H1 (cell line): ENCODE measurements around the gene FBXO38. TPM values are rescaled to one million over a fixed set of nuclear protein-coding genes. Genes with fewer than 3 reads are reported as not detected.

Source experiments
- CTCF ChIA-PET: fragments of 300-600 bp; sonication (Branson Sonifier 250); formaldehyde crosslinking; loops from one replicate; lab custom pipeline; 2021; ENCODE audit not compliant: partially characterized antibody; lab: Charles Lee
- POLR2A ChIA-PET: fragments of 300-600 bp; sonication (Branson Sonifier 250); formaldehyde crosslinking; loops from one replicate; lab custom pipeline; 2021; ENCODE audit warnings: inconsistent platforms; ENCODE audit not compliant: partially characterized antibody; lab: Charles Lee
- DNase-seq, 2 experiments: peaks; one replicate each; pipeline versions ENCODE4 v3.0.0 to v3.0.0-alpha.2; 2010 to 2022; ENCODE audit warnings: low spot score in 2 of 2, low read depth in 1 of 2, mixed read lengths in 1 of 2
- FAIRE-seq: peaks from 2 replicates; lab custom pipeline; 2011; peaks lifted over from hg19 to GRCh38; lab: Jason Lieb, UNC
- H2AFZ ChIP-seq: 2 replicates; pipeline ENCODE4 v1.8.1; 2012; ENCODE audit warnings: low read length, inconsistent platforms
- H2AK5ac ChIP-seq: 2 replicates; pipeline ENCODE4 v1.6.1; 2013; ENCODE audit warnings: low read depth, low read length
- H2BK120ac ChIP-seq: replicated peaks from 2 replicates; pipeline ENCODE3; 2013; ENCODE audit warnings: low read depth, low read length, inconsistent platforms
- H2BK12ac ChIP-seq: 2 replicates; pipeline ENCODE4 v1.6.1; 2013; ENCODE audit warnings: low read depth, low read length
- H2BK15ac ChIP-seq: 2 replicates; pipeline ENCODE4 v1.6.1; 2013; ENCODE audit warnings: low read length
- H2BK20ac ChIP-seq: 2 replicates; pipeline ENCODE4 v1.6.1; 2013; ENCODE audit warnings: low read length
- H2BK5ac ChIP-seq: 2 replicates; pipeline ENCODE4 v1.6.1; 2013; ENCODE audit warnings: low read depth, low read length
- H3K14ac ChIP-seq: 2 replicates; pipeline ENCODE4 v1.6.1; 2013; ENCODE audit warnings: inconsistent platforms; ENCODE audit not compliant: insufficient read length
- H3K18ac ChIP-seq: 2 replicates; pipeline ENCODE4 v1.6.1; 2013; ENCODE audit warnings: low read length; ENCODE audit errors: extremely low read depth
- H3K23ac ChIP-seq: 2 replicates; pipeline ENCODE4 v1.6.1; 2013; ENCODE audit warnings: inconsistent platforms; ENCODE audit not compliant: insufficient read length
- H3K23me2 ChIP-seq: 2 replicates; pipeline ENCODE4 v1.6.1; 2013; ENCODE audit warnings: low read depth, low read length
- H3K27ac ChIP-seq: 2 replicates; pipeline ENCODE4 v1.6.1; 2011; ENCODE audit warnings: low read depth, low read length, inconsistent platforms
- H3K27me3 ChIP-seq, 4 experiments: replicated peaks in 1 of 4; 1 replicate in 1 of 4; 2 replicates in 3 of 4; pipeline versions ENCODE4 v1.6.1 to v1.8.1; 2011 to 2013; ENCODE audit warnings: low read length in 3 of 4, mild to moderate bottlenecking in 3 of 4, inconsistent platforms in 2 of 4, mixed read lengths in 2 of 4, moderate library complexity in 1 of 4; ENCODE audit not compliant: control insufficient read depth in 3 of 4, insufficient read depth in 3 of 4; ENCODE audit errors: extremely low read depth in 1 of 4
- H3K36me3 ChIP-seq, 4 experiments: 2 replicates each; pipeline versions ENCODE4 v1.6.1 to v1.8.1; 2011 to 2013; ENCODE audit warnings: mild to moderate bottlenecking in 4 of 4, low read length in 3 of 4, moderate library complexity in 2 of 4, control low read depth in 1 of 4, inconsistent platforms in 1 of 4; ENCODE audit not compliant: insufficient read depth in 4 of 4, control insufficient read depth in 2 of 4
- H3K4ac ChIP-seq: replicated peaks from 2 replicates; pipeline ENCODE3; 2013; ENCODE audit warnings: low read length, low read depth, mixed read lengths, inconsistent platforms; ENCODE audit not compliant: insufficient read length
- H3K4me1 ChIP-seq, 4 experiments: replicated peaks in 1 of 4; 1 replicate in 1 of 4; 2 replicates in 3 of 4; pipeline versions ENCODE4 v1.6.1 to v1.8.1; 2011 to 2013; ENCODE audit warnings: low read length in 3 of 4, inconsistent platforms in 2 of 4, mixed read lengths in 1 of 4; ENCODE audit not compliant: insufficient read depth in 4 of 4, control insufficient read depth in 3 of 4
- H3K4me2 ChIP-seq, 2 experiments: 2 replicates each; pipeline versions ENCODE4 v1.6.1 to v1.8.1; 2011 to 2013; ENCODE audit warnings: low read depth in 2 of 2, low read length in 2 of 2, control low read depth in 1 of 2, inconsistent platforms in 1 of 2, mild to moderate bottlenecking in 1 of 2; ENCODE audit not compliant: insufficient read depth in 1 of 2
- H3K4me3 ChIP-seq, 4 experiments: fragments of 200-600, 300-600 bp in 1 of 4; sonication (generic), shearing (Covaris generic), sonication (Bioruptor Twin) in 1 of 4; 2 replicates each; pipeline versions ENCODE4 v1.5.1 to v1.8.1; 2011 to 2016; ENCODE audit warnings: low read length in 4 of 4, low read depth in 3 of 4, control low read depth in 2 of 4, inconsistent platforms in 2 of 4, mild to moderate bottlenecking in 2 of 4, mixed read lengths in 1 of 4, moderate library complexity in 1 of 4; ENCODE audit not compliant: insufficient read depth in 2 of 4; ENCODE audit errors: extremely low read depth in 1 of 4
- H3K56ac ChIP-seq: replicated peaks from 2 replicates; pipeline ENCODE3; 2013; ENCODE audit warnings: low read depth, mild to moderate bottlenecking, mixed read lengths, low read length, inconsistent platforms; ENCODE audit not compliant: insufficient read length
- H3K79me1 ChIP-seq: 2 replicates; pipeline ENCODE4 v1.6.1; 2013; ENCODE audit warnings: low read depth, low read length, control low read depth
- H3K79me2 ChIP-seq, 2 experiments: 2 replicates each; pipeline versions ENCODE4 v1.6.1 to v1.8.1; 2012 to 2013; ENCODE audit warnings: low read length in 2 of 2, mild to moderate bottlenecking in 2 of 2, inconsistent platforms in 1 of 2; ENCODE audit not compliant: insufficient read depth in 2 of 2, control insufficient read depth in 1 of 2
- H3K9ac ChIP-seq, 4 experiments: replicated peaks in 1 of 4; 1 replicate in 1 of 4; 2 replicates in 3 of 4; pipeline versions ENCODE4 v1.6.1 to v1.8.1; 2011 to 2013; ENCODE audit warnings: low read depth in 3 of 4, low read length in 3 of 4, control low read depth in 2 of 4, mild to moderate bottlenecking in 2 of 4, moderate library complexity in 2 of 4, inconsistent platforms in 1 of 4; ENCODE audit errors: extremely low read depth in 1 of 4
- H3K9me3 ChIP-seq, 2 experiments: 2 replicates each; pipeline versions ENCODE4 v1.6.1 to v1.8.1; 2012 to 2013; ENCODE audit warnings: mild to moderate bottlenecking in 2 of 2, moderate library complexity in 2 of 2, control low read depth in 1 of 2, inconsistent platforms in 1 of 2, low read depth in 1 of 2, low read length in 1 of 2, mixed read lengths in 1 of 2; ENCODE audit not compliant: insufficient read depth in 2 of 2
- H4K20me1 ChIP-seq, 2 experiments: replicated peaks in 1 of 2; 2 replicates each; pipeline versions ENCODE3 to v1.8.1; 2011 to 2013; ENCODE audit warnings: inconsistent platforms in 2 of 2, low read length in 2 of 2, mild to moderate bottlenecking in 1 of 2; ENCODE audit not compliant: insufficient read depth in 2 of 2, control insufficient read depth in 1 of 2
- H4K5ac ChIP-seq: 2 replicates; pipeline ENCODE4 v1.6.1; 2013; ENCODE audit warnings: low read length, low read depth, mixed read lengths, inconsistent platforms; ENCODE audit not compliant: insufficient read length
- H4K8ac ChIP-seq: 2 replicates; pipeline ENCODE4 v1.8.0; 2013; ENCODE audit warnings: mild to moderate bottlenecking, moderate library complexity, low read length, inconsistent platforms; ENCODE audit not compliant: insufficient read depth; ENCODE audit errors: extremely low read depth
- H4K91ac ChIP-seq: replicated peaks from 2 replicates; pipeline ENCODE3; 2013; ENCODE audit warnings: low read length, mixed read lengths, inconsistent platforms; ENCODE audit not compliant: insufficient read length
- ATF3 ChIP-seq: IDR thresholded peaks from 2 replicates; pipeline ENCODE4 v1.6.1; 2011; ENCODE audit warnings: low read depth, mild to moderate bottlenecking, low read length; ENCODE audit not compliant: insufficient read depth
- CBX5 ChIP-seq: fragments of 300-800, 300-1000 bp; sonication (generic); IDR thresholded peaks from 2 replicates; pipeline ENCODE4 v1.7.1; 2016; ENCODE audit warnings: antibody characterized with exemption, low read length, low read depth
- CHD1 ChIP-seq: IDR thresholded peaks from 2 replicates; pipeline ENCODE4 v1.6.1; 2012; ENCODE audit warnings: low read depth, low read length, improper control_type of control experiment
- EGR1 ChIP-seq: IDR thresholded peaks from 2 replicates; pipeline ENCODE4 v1.6.1; 2011; ENCODE audit warnings: low read depth, low read length, borderline replicate concordance
- JUN ChIP-seq: IDR thresholded peaks from 2 replicates; pipeline ENCODE4 v1.6.1; 2011; ENCODE audit warnings: low read depth, mild to moderate bottlenecking, improper control_type of control experiment, low read length
- KDM5A ChIP-seq: fragments of 200-600 bp; IDR thresholded peaks from 2 replicates; pipeline ENCODE4 v1.7.1; 2012; ENCODE audit warnings: mild to moderate bottlenecking, low read length, inconsistent platforms, mixed read lengths
- MAFK ChIP-seq: IDR thresholded peaks from 2 replicates; pipeline ENCODE4 v1.6.1; 2012; ENCODE audit warnings: low read depth, mild to moderate bottlenecking, improper control_type of control experiment, low read length
- PHF8 ChIP-seq: fragments of 200-600 bp; sonication (generic); conservative IDR thresholded peaks from 2 replicates; pipeline ENCODE4 v1.7.1; 2012; ENCODE audit warnings: low read depth, mild to moderate bottlenecking, inconsistent platforms, low read length, moderate library complexity
- RAD21 ChIP-seq, 2 experiments: IDR thresholded peaks in 1 of 2; conservative IDR thresholded peaks in 1 of 2; 2 replicates each; pipeline ENCODE4 v1.6.1; 2011; ENCODE audit warnings: low read depth in 2 of 2, low read length in 2 of 2, improper control_type of control experiment in 1 of 2, inconsistent platforms in 1 of 2, mild to moderate bottlenecking in 1 of 2, moderate library complexity in 1 of 2
- RFX5 ChIP-seq: IDR thresholded peaks from 2 replicates; pipeline ENCODE4 v1.6.1; 2011; ENCODE audit warnings: low read depth, low read length, improper control_type of control experiment, borderline replicate concordance
- SIN3A ChIP-seq, 2 experiments: IDR thresholded peaks in 1 of 2; conservative IDR thresholded peaks in 1 of 2; 2 replicates each; pipeline ENCODE4 v1.6.1; 2011 to 2012; ENCODE audit warnings: low read length in 2 of 2, improper control_type of control experiment in 1 of 2, low read depth in 1 of 2, mild to moderate bottlenecking in 1 of 2
- SP1 ChIP-seq: IDR thresholded peaks from 2 replicates; pipeline ENCODE4 v1.6.1; 2011; ENCODE audit warnings: low read depth, low read length
- TAF7 ChIP-seq: optimal IDR thresholded peaks from 2 replicates; pipeline ENCODE3; 2011; ENCODE audit warnings: low read depth, mild to moderate bottlenecking, inconsistent platforms, low read length, moderate library complexity, borderline replicate concordance
- YY1 ChIP-seq: IDR thresholded peaks from 2 replicates; pipeline ENCODE4 v1.6.1; 2011; ENCODE audit warnings: low read depth, mild to moderate bottlenecking, low read length
- WGBS, 2 experiments: shearing (Covaris generic) in 1 of 2; methylation state at CpG; one replicate each; pipeline versions ENCODE4 v1.1.6 to v1.1.7; 2013 to 2015; ENCODE audit warnings: low lambda C conversion rate in 2 of 2, mixed read lengths in 2 of 2, inconsistent platforms in 1 of 2, low coverage in 1 of 2, missing lambda C conversion rate in 1 of 2; ENCODE audit not compliant: insufficient replicate concordance in 2 of 2, insufficient coverage in 1 of 2, insufficient read length in 1 of 2; ENCODE audit errors: extremely low coverage in 1 of 2, missing lambda C conversion rate in 1 of 2; 5-methylcytosine and 5-hydroxymethylcytosine counted together
- polyA plus RNA-seq, 7 experiments: library from polyadenylated mRNA; depleted of rRNA in 3 of 7; stranded (reverse) in 5 of 7; unstranded in 2 of 7; fragments of >200 nt in 5 of 7; fragments of 200-250 nt in 2 of 7; gene quantifications; 1 replicate in 5 of 7; 2 replicates in 1 of 7; 4 replicates in 1 of 7; pipeline versions ENCODE4 v1.2.1 to v1.2.3, GENCODE V29; 2011 to 2013; ENCODE audit warnings: missing spikeins in 2 of 7, mixed read lengths in 2 of 7
- total RNA-seq: library from RNA; stranded (reverse); fragmentation: NEBNext Ultra II Directional; extraction: Animal tissue kit (Norgen Biotek cat#: 25700); gene quantifications from 2 replicates; pipeline ENCODE4 v1.2.1, GENCODE V29; 2021

The FBXO38 gene
- total and polyA plus RNA-seq, 2 of the 8 experiments (the other 6 are each of a cell fraction or from before 2014, with no cell fraction given): 9.1 to 34.3 TPM

DNA sequence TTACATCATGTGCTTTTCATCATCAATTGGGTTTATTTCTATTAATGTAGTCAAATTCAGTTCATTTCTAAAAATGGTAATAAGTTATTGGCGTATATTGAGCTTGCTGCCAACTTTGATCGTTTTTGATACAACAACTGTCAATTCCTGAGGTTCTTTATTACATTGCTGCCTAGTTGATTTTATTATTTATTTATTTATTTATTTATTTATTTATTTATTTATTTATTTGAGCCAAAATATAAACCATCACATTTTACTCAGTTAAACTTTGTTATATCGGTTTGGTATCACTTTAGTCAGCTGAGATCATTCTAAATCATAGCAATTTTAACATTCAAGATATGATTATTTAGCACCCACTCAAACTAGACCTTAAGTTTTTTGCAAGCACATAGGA lies 100.0 kb downstream of the FBXO38 start:
- Histone ChIP-seq H3K14ac (no peak overlapping the region), H2BK12ac (no peak overlapping the region), H3K18ac (no peak overlapping the region), H2BK20ac (no peak overlapping the region), H3K23me2 (no peaks in the 10 kb centered on the region), H3K9me3 (no peaks in the 10 kb centered on the region), H4K5ac (no peak overlapping the region), H3K27ac (no peak overlapping the region), H3K27me3 (no peaks in the 10 kb centered on the region; a peak in 2 of 7 replicates), H3K36me3 (no peaks in the 10 kb centered on the region), H2BK5ac (no peak overlapping the region), H2AFZ (no peak overlapping the region), H3K56ac (no peak overlapping the region), H3K9ac (no peak overlapping the region), H4K8ac (no peak overlapping the region), H3K4ac (no peak overlapping the region), H2BK120ac (no peak overlapping the region), H4K91ac (no peak overlapping the region), H4K20me1 (no peaks in the 10 kb centered on the region), H2AK5ac (no peak overlapping the region), H3K4me3 (no peak overlapping the region), H3K23ac (no peak overlapping the region), H2BK15ac (no peak overlapping the region), H3K4me2 (no peak overlapping the region), H3K79me2 (no peaks in the 10 kb centered on the region), H3K79me1 (no peaks in the 10 kb centered on the region), H3K4me1 (no peaks in the 10 kb centered on the region)
- WGBS, 2 experiments: 95% methylated on average over 3 of the region's 3 CpGs; no CpG with 5 or more reads in 1 of the 2 experiments
- DNase-seq (no peak), FAIRE-seq (no peak)
- ChIA-PET CTCF (interaction anchor here (0.8 to 3.4 kb wide), 23 partner anchors 8 to 558 kb away, joined by 3 to 31 read pairs (median 6); no protein-coding TSS in a partner anchor), POLR2A (no interaction called here)
- TF ChIP-seq CHD1 (no peak), MAFK (no peak), KDM5A (no peak), PHF8 (no peak), ATF3 (no peak), SIN3A (conservative IDR thresholded peaks at IDR 0.05 in 1 of 2, IDR thresholded peaks at IDR 0.05 in 1 of 2; ENCODE audit: low read depth in 1 of 2, low read length in 2 of 2) (no peak), EGR1 (no peak), RFX5 (no peak), CBX5 (no peak), TAF7 (no peak), RAD21 (IDR thresholded peaks at IDR 0.05 in 1 of 2, conservative IDR thresholded peaks at IDR 0.05 in 1 of 2; ENCODE audit: low read depth in 2 of 2, low read length in 2 of 2) (no peak), YY1 (no peak), SP1 (no peak), JUN (no peak)
